SW480 (cell line): ENCODE measurements around the gene SLC26A11.

Source experiments
- DNase-seq: peaks from one replicate; pipeline ENCODE4 v3.0.0-alpha.2; 2016; ENCODE audit warnings: low spot score

Gene SLC26A11

DNA sequence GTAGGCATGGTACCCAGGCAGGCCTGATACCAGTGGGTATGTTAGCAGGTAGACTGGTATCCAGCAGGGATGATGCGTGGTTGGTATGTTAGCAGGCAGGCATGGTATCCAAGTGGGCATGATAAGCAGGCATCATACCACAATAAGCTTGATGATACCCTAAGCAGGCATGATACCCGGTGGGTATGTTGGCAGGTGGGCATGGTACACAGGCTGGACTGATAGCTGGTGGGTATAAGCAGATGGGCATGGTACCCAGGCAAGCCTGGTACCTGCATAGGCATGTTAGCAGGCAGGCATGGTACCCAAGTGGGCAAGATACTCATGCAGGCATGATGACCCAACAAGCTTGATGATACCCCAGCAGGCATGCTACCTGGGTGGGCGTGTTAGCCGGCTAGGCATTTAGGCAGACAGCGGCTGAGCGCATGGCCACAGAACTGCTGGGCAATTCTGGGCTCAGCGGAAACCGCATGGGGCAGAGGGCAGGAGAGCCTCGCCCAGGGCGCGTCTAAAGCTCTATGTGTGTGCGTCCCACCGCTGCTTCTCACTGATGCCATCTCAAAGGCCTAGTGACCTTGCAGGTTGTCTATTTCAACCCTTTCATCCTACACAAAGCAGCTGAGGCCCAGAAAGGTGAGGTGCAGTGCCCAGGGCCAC is 2.4 kb upstream of the SLC26A11 start:
- peak; percentile 49 for DNase-seq

DNA sequence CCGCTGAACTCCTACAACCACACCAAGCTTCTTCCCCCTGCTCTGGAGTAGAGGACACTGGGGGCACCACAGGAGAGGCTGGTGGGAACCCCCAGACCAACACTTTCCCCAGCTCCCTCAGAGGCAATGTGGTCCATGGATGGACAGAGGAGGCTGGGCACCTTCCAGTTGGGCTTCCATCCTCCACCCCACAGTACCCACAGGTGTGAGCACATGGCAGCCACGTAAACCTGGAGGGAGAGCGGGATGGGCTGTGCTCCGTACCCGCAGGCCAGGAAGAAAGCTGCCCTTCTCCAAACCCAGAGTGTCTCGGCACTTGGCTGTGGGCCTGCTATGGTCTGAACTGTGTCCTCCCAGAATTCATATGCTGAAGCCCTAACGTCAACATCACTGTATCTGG is 1.8 kb upstream of the SLC26A11 start:
- DNase-seq = no peak

DNA sequence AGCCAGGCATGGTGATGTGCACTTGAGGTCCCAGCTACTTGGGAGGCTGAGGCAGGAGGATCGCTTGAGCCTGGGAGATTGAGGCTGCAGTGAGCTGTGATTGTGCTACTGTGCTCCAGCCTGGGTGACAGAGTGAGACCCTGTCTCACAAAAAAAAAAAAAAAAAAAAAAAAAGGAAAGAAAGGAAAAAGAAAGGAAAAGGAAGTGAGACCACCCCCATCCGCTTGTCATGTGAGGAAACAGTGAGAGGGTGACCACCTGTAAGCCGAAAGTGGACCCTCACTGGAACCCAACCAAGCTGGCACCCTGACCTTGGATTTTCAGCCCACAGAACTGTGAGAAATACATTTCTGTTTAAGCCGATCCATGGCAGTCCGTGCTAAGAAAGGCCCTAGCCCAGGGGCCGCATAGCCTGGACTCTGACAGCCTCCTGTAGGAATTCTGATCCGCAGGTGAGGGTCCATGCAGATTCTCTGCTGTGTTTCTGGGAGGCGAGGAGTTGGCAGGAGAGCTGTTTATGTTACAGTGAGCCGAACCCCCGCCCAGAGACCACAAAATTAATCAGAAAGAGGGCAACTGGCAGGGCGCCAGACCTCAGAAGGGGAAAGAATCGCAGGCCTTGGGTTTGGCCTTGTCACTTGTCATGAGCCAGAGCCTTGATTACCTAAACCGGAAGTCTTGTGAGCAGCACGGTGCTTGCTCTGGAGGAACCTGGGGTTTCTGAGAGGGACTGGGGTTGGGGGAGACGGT is 1.0 kb upstream of the SLC26A11 start:
- peak; percentile 78 for DNase-seq

DNA sequence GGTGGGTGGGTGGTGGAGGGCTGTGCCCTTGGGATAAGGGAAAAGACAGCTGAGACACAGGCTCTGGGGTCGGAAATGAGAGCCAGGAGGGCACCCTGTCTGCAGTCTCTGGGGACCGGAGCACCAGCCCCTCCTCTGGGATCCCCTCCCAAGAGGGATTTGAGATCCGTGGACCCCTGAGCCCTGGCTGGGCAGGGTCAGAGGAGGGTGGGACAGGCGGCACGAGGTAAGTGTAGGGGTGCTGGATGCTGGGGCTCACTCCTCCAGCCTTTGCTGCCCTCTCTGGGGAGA is 519 bp upstream of the SLC26A11 start:
- DNase-seq = no peak

DNA sequence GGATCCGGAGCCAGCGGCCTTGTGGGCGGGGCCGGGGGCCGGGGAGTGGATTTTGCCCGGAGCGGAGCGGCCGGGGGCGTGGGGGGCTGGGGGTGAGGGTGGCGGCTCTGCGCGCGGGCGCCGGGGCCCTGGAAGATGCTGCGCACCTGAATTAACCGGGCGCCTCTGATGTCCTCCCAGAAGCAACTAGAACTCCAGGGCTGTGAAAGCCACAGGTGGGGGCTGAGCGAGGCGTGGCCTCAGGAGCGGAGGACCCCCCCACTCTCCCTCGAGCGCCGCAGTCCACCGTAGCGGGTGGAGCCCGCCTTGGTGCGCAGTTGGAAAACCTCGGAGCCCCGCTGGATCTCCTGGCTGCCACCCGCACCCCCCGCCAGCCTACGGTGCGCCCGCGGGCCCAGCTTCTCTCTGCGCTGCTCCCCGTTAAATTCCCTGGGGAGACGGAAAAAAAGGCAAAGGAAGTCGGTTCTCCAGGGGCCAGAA is 549 bp downstream of the SLC26A11 start:
- no peak for DNase-seq

DNA sequence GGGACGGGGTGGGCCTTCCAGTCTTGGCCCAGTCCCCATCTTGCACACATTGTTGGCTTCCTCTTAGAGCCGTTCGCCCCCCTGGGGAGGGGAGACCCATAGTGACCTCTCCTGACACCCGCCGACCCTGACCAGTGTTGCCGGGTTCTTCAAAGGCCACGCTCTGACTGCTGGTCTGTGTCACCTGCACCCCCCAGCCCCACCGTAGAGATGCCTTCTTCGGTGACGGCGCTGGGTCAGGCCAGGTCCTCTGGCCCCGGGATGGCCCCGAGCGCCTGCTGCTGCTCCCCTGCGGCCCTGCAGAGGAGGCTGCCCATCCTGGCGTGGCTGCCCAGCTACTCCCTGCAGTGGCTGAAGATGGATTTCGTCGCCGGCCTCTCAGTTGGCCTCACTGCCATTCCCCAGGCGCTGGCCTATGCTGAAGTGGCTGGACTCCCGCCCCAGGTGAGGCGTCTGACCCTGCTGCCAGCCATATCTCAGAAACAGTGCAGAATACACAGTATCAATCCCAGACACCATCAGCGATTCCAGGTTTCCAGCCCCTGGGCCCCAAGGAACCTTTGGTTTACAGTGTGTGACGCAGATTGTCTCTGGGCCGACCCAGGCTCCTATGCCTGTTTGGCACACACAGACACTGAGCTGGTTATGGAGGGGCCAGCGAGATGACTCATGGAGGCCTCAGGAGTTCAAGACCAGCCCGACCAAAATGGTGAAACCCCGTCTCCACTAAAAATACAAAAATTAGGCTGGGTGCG is 1.3 kb downstream of the SLC26A11 start:
- DNase-seq = no peak

DNA sequence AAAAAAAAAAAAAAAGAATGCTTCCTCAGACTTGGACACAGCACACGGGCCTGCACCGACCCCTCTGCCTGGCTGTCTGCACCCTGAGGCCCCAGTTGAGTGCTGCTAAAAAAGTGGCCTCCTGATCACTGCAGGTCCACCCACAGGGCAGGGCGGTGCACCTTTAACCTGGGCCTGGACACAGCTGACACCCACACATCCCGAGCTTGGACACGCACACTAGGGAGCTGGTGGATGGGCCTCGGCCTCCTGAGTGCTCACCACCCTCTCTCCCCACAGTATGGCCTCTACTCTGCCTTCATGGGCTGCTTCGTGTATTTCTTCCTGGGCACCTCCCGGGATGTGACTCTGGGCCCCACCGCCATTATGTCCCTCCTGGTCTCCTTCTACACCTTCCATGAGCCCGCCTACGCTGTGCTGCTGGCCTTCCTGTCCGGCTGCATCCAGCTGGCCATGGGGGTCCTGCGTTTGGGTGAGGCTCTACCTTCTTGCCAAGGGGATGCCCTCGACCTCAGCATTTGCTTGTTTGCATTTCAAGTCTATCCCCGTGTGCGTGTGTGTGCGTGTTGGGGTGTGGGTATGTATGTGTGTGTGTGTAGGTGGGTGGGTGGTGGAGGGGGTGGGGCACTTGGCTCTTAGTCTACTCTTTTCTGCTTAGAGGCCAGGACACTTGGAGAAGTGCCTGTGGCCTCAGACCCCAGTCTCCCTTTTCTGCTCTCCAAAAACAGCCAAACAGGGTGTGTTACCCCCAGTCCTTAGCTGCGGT is 2.3 kb downstream of the SLC26A11 start:
- DNase-seq = no peak

DNA sequence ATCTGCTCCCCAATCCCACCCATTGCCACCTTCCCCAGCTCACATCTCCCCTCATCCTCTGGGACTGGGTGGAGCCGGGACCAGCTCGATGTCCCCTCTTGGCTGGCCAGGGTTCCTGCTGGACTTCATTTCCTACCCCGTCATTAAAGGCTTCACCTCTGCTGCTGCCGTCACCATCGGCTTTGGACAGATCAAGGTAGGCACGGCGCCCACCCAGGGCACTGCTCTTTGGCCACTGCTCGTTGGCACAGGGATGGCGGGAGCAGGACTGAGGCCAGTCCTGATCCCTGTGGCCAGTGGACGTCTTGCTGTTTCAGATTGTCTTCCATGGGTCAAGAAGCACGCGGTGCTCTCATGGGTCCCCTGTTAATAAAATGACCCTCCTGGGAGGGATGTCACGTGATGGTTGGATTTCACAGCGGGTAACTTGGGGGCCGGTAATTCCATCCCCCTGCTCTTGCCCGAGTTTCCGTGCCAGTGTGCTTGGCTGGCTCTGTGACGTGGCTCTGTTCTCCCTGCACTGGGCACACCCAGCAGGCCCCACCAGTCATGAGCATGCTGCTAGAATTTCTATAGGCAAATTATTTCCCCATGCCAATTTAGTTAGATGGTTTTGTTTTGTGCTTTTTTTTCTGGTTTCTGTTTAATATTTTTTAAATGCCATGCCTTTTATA is 3.1 kb downstream of the SLC26A11 start:
- no peak for DNase-seq

DNA sequence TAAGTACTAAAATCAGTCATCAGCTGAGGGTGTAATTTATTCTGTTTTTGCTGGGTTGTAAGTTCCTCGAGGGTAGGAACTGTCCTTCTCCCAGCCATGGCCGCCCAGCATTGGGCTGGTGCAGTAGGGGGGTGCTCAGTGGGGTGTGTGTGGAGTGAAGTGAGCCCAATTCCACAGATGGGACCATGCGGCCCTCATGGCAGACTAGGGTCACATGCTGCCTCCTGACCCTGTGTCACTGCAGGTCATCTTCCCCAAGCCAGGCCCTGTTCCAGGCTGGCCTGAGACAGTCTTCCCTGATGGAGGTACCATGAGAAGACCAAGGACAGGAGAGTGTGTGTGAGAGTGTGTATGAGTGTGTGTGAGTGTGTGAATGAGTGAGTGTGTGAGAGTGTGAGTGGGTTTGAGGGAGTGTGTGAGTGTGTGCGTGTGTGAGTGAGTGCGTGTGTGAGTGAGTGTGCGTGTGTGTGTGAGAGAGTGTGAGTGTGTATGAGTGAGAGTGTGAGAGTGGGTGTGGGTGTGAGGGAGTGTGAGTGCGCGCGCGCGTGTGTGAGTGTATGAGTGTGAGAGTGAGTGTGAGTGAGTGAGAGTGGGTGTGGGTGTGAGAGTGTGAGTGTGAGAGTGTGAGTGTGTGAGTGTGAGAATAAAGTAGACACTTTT is 3.7 kb downstream of the SLC26A11 start:
- DNase-seq = no peak

DNA sequence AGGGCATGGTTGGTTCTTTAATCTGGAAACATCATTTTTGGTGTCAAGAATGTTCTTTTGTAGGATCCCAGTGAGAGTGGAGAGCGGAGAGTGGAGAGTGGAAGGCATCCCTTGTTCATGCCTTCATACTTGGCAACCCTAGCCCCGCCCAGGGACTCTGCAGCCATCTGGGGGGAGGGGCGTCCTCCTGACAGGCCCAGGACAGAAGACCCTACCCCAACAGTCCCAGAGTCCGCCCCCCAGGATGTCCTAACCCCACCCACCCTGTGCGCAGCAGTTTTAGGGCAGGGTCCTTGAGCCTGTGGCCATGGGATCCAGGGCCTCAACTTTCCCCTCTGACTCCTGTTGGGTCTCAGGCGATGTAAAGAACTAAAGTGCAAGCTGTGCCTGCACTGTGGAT is 4.5 kb downstream of the SLC26A11 start:
- DNase-seq = no peak

DNA sequence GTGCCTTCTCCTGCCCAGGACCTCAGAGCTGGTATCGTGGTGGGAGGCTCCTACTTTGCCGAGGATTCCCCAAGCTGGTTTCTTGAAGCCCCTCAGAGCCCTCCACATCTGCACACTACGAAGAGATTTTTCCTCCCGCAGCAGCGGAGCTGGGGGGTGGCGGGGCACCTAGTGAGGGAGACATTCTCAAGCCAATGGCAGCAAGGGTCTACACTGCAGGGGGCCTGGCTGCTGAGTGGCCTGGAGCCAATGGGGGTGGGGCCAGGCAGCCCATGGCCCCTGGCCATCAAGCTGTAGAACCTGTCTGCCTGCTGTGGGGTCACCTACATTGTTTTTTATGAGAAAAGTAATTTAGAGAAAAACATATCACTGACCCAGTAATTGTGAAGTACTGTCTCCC is 5.0 kb downstream of the SLC26A11 start:
- no peak for DNase-seq

DNA sequence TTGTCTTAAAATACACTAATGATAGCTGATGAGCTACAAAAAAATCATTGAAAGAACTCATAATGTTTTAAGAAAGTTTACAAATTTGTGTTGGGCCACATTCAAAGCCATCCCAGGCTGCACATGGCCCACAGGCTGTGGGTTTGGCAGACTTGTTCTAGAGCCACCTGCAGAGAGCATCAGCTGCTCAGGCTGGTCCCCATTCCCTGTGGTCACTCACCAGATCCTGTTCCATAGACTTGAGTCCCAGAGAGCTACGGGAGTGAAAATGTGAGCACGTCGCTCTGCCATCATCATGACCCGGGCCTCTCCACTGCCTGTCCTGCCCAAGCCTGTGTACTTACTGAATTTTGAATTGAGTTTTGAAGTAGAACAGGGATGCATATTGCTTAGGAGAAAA is 6.9 kb downstream of the SLC26A11 start:
- DNase-seq = no peak

DNA sequence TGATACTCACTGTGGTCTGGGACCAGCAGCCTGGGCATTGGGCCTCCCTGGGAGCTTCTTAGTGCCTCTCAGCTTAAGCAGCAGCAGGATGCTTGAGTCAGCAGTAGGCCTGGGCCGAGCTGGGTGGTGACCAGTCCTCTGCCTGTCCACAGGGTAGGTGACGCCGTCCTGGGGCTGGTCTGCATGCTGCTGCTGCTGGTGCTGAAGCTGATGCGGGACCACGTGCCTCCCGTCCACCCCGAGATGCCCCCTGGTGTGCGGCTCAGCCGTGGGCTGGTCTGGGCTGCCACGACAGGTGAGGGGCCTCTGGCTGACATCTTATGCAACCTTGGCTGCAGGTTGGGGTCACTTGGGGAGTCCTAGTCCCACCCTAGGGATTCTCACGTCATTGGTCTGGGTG is 7.4 kb downstream of the SLC26A11 start:
- no peak for DNase-seq

DNA sequence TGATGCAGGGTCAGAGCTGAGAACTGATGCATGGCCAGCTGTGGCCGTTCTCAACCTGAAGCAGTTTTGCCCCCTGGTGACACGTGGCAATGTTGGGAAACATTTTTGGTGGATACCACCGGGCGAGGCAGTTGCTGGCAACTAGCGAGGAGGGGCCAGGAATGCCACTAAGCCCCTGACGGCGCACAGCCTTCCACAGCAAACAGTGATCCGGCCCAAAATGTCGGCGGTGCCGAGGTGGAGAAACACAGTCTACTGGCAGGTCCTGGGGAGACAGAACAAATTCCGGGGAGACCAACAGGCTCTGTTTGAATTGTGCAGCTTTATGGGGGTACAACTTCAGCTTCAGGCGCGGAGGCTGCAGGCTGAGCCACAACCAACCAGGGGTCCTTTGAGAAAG is 8.2 kb downstream of the SLC26A11 start:
- no peak for DNase-seq

DNA sequence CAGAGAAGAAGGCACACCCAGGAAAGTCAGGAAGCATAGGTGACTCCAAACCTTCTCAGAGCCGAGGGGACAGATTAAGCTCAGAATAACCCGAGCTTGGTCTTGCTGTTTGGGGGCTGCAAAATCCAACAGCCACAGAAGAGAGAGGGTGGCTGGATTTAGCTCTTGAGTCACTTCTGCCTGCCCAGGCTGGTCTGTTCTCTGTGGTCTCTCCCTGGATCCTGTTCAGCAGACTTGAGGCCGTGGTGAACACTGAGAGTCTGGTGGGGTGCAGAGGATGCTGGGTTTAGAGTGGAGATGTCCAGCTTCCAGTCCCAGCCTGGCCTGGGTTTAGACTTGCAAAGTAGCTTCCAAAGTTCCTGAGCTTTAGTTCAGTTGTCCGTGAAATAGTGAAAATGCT is 8.8 kb downstream of the SLC26A11 start:
- no peak for DNase-seq

DNA sequence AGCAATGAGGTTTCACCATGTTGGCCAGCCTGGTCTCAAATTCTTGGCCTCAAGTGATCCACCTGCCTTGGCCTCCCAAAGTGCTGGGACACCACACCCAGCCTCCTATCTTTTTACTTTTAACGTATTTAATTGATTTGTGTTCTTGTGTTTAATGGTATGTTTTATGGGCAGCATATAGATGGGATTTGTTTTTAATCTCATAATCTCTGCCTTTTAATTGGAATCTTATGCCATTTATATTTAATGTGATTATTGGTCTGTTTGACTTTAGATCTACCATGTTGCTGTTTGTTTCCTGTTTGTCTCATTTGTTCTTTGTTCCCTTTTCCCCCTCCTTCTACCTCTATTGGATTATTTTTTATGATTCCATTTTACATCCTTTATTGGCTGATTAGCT is 12.2 kb downstream of the SLC26A11 start:
- no peak for DNase-seq

DNA sequence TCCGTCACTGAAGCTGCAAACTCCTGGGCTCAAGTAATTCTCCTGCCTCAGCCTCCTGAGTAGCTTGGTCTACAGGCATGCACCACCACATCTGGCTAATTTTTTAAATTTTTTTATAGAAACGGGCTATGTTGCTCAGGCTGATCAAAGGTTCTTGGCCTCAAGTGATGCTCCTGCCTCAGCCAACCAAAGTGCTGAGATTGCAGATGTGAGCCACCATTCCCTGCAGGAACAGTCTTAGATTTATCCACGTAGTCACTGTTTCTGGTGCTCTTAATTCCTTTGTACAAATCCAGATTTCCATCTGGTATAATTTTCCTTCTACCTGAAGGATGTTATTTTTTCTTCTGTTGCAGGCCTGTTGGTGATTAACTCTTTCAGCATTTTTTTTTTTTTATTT is 13.0 kb downstream of the SLC26A11 start:
- no peak for DNase-seq

DNA sequence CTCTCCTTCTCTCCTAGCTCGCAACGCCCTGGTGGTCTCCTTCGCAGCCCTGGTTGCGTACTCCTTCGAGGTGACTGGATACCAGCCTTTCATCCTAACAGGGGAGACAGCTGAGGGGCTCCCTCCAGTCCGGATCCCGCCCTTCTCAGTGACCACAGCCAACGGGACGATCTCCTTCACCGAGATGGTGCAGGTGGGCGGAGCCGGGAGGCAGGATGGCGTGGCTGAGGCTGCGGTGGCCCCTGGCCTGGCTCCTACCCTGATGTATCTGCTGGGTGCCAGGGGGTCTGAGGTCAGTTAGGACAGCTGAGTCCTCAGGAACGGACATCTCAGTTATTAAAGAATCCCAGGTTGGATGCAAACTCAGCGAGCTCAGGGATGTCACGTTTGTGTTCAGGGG is 16.7 kb downstream of the SLC26A11 start:
- DNase-seq = no peak

DNA sequence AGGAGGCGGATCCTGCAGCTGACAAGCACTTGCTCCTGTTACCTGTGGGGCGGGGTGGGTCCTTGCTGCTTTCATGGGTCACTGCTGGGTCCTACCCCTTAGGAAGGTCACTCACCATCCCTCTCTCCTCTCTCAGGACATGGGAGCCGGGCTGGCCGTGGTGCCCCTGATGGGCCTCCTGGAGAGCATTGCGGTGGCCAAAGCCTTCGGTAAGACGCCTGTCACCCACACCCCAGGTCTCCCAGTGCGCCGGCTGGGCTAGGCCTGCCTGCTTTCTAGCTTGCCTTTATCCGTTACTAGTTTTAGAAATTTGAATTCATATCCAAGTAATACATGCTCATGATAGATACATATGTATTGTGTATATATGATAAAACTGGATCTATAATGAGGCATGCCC is 17.2 kb downstream of the SLC26A11 start:
- no peak for DNase-seq

DNA sequence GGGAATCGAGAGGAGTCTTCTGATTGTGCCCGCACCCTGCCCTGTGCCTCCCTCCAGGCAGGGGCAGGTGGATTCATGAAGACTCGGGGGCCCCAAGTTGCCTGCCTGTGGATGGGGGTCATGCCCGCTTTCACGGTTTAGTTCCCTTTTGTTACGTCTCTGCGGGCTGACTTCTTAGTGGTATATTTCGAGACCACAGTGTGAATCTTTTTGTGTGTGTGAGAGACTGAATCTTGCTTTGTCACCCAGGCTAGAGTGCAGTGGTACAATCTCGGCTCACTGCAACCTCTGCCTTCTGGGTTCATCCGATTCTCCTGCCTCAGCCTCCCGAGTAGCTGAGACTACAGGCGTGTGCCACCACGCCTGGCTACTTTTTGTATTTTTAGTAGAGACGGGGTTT is 22.3 kb downstream of the SLC26A11 start:
- no peak for DNase-seq
